Activated CD4-positive, alpha-beta memory T cell treated with anti-CD3 and anti-CD28 coated beads for 36 hours (primary cell): ENCODE measurements around the gene IGFBP5. TPM values are rescaled to one million over a fixed set of nuclear protein-coding genes. Genes with fewer than 3 reads are reported as not detected.

Source experiments
- CTCF ChIA-PET: fragments of 350-600 bp; sonication (Branson Sonifier 250); formaldehyde crosslinking; loops from one replicate; lab custom pipeline; 2021; ENCODE audit warnings: antibody characterized with exemption, inconsistent platforms; lab: Charles Lee
- POLR2A ChIA-PET: fragments of 350-600 bp; sonication (Branson Sonifier 250); formaldehyde crosslinking; loops from one replicate; lab custom pipeline; 2021; ENCODE audit warnings: antibody characterized with exemption; lab: Charles Lee
- DNase-seq: peaks from one replicate; pipeline ENCODE4 v3.0.0-alpha.2; 2020
- H3K27ac Mint-ChIP-seq: one replicate; pipeline ENCODE4 v1.8.0; 2021; ENCODE audit warnings: mixed read lengths
- H3K27me3 Mint-ChIP-seq: one replicate; pipeline ENCODE4 v1.8.0; 2021; ENCODE audit warnings: mixed read lengths
- H3K36me3 Mint-ChIP-seq: one replicate; pipeline ENCODE4 v1.8.0; 2021; ENCODE audit warnings: mixed read lengths
- H3K4me1 Mint-ChIP-seq: one replicate; pipeline ENCODE4 v1.8.0; 2021; ENCODE audit warnings: low read depth, mixed read lengths
- H3K4me3 Mint-ChIP-seq: one replicate; pipeline ENCODE4 v1.8.0; 2021; ENCODE audit warnings: mild to moderate bottlenecking, mixed read lengths
- H3K9me3 Mint-ChIP-seq: one replicate; pipeline ENCODE4 v1.8.0; 2021; ENCODE audit warnings: mixed read lengths
- intact Hi-C: fragments of 100-400 bp; cut with micrococcal nuclease; formaldehyde crosslinking; loops from one replicate; pipeline ENCODE4 v1.15.1; 2023
- total RNA-seq, 2 experiments: library from RNA; stranded (reverse); gene quantifications; one replicate each; pipeline ENCODE4 v1.2.3, GENCODE V29; 2021

Gene IGFBP5
- total RNA-seq, 2 experiments from 2014 or later = not detected

DNA sequence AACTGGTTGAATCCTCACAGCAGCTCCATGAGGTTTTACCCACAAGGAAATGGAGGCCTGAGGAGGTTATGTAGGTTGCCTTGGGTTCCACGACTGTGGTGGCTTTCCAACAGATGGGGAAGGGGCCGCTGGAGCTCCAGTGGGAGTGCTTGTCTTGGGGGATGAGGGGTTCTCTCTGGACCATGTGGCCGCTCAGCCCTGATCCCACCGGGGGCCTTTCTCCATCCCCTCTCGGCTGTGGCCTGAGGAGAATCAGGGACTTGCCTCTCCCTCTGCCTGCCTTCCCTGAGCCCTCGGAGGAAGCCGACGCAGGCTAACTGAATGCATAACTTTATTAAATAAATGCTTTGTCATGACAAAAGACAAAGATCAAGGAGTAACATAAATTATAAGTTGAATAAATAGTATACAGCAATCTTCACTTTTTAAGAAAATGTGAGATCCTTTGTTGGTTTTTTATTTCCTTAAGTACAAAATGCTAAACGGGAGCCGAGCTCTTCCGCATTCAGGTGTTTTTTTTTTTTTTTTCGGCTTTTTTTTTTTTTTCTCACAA, 23.5 kb downstream of the IGFBP5 start:
- CTCF ChIA-PET = interaction anchor here (1.4 kb wide), 1 partner anchor 146 kb away, joined by 3 read pairs; no protein-coding TSS in a partner anchor
- H3K36me3 Mint-ChIP-seq = no peaks in the 10 kb centered on the region
- H3K4me1 Mint-ChIP-seq = no peaks in the 10 kb centered on the region
- no peaks in the 10 kb centered on the region for H3K9me3 Mint-ChIP-seq
- DNase-seq = no peak
- intact Hi-C loops = no loop called here
- H3K27me3 Mint-ChIP-seq = peaks cover 3% of the 10 kb centered on the region
- no peak overlapping the region for H3K4me3 Mint-ChIP-seq
- POLR2A ChIA-PET = no interaction called here
- H3K27ac Mint-ChIP-seq = no peak overlapping the region

DNA sequence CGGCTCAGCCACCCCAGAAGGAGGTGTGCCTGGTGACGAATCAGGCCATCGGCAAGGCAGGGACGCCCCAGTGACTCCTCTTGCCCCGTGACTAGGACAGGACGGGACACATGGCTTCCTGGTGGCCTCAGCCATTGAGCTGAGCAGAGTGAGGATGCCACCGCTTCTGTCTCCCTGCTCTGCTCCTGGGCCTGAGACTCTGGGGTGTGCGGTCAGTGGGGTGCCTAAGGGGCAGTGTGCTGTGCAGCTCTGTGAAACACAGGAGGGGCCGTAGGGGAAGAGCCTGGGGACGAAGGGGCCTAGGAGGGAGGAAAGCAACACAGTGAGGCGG, 24.3 kb downstream of the IGFBP5 start:
- ChIA-PET POLR2A (no interaction called here), CTCF (interaction anchor here (1.4 kb wide), 1 partner anchor 145 kb away, joined by 3 read pairs; no protein-coding TSS in a partner anchor)

DNA sequence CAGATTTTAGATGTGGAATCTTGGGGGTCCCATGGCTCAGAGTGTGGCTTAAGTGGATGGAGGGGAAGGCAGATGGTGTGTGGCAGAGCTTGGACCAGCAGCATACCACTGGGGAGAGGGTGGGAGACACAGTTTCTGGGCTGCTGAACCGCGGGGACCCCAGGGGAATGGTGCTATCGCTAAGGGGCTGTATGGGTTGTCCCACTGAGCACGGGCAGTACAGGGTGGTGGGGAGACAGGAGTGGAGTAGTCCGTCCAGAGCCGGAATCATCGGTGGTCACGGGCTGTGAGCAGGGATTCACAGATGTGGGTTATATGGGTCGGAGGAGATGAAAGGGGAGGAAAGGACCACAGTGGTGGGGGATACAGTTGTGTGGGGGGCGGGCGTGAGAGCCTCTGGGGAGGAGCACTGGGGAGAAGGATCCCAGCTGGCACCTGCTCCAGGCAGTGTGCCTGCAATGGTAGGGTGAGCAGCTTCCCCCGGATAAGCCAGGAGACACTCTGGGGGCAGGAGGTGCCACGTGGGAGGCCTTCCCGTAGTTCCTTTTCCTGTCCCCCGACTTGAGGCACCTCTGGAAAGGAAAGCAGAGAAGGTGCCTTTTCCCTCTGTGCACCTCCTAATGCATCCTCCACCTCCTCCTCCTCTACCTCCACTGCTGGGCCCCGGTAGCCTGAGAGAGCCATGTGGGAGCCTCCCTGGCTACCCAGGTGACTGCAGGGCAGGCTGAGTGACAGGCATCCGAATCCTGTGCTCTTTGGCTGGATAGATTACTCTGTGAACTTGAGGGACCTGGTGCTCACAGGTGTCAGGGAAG, 24.9 kb downstream of the IGFBP5 start:
- CTCF ChIA-PET = interaction anchor here (1.4 to 8.8 kb wide), 2 partner anchors 145 to 152 kb away, joined by 3 to 171 read pairs; no protein-coding TSS in a partner anchor

More for the DNA sequence above, 24.3 kb downstream of the IGFBP5 start:
- no peaks in the 10 kb centered on the region for H3K9me3 Mint-ChIP-seq
- H3K4me1 Mint-ChIP-seq = no peaks in the 10 kb centered on the region
- H3K36me3 Mint-ChIP-seq = no peaks in the 10 kb centered on the region
- no peak for DNase-seq
- peaks cover 3% of the 10 kb centered on the region for H3K27me3 Mint-ChIP-seq
- H3K27ac Mint-ChIP-seq = no peak overlapping the region
- H3K4me3 Mint-ChIP-seq = no peak overlapping the region
- intact Hi-C loops = no loop called here

DNA sequence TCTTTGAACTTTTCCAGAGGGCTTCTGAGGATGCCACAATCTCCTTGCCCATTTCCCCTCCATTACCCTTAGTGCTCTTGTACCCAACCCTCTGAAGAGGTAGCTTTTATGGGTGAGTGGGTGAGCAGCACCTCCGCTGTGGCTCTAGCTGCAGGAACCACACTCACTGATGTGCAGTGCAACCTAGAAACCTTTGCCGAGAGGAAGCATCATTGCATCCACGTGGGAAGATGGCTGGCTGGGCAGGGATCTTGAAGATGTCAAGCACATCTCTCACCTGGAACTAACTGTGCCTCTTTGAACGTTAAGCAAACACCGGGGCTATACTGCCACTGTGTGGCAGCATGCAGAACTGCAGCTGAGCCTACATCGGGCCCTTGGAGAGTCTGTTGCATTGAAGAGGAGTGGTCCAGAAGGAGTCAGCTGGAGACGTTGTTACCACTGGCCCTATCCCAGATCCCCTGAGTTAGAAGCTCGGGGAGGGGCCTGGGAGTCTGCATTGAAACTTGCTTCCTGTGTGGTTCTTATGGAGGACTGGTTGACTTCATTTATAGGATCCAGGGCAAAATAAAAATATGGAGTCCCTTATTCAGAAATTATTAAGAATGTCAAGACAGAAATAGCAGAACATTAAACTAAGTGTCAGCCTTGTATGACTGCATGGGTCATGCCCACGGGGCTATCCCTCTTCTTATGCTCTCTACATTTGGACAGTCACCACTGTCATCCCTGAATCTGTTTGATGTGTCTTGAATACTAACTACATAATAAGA, 28.7 kb downstream of the IGFBP5 start:
- no peak overlapping the region for H3K27ac Mint-ChIP-seq
- intact Hi-C loops = loop anchor here (1.0 to 10.0 kb wide), 7 partner anchors 147 to 716 kb away; partner anchors contain the start of gene SMARCAL1
- POLR2A ChIA-PET = no interaction called here

More for the DNA sequence above, 24.9 kb downstream of the IGFBP5 start:
- DNase-seq = no peak
- intact Hi-C loops = no loop called here
- peaks cover 3% of the 10 kb centered on the region for H3K27me3 Mint-ChIP-seq
- POLR2A ChIA-PET = no interaction called here
- H3K36me3 Mint-ChIP-seq = no peaks in the 10 kb centered on the region
- H3K27ac Mint-ChIP-seq = no peak overlapping the region
- no peak overlapping the region for H3K4me3 Mint-ChIP-seq
- H3K4me1 Mint-ChIP-seq = no peaks in the 10 kb centered on the region
- H3K9me3 Mint-ChIP-seq = no peaks in the 10 kb centered on the region

DNA sequence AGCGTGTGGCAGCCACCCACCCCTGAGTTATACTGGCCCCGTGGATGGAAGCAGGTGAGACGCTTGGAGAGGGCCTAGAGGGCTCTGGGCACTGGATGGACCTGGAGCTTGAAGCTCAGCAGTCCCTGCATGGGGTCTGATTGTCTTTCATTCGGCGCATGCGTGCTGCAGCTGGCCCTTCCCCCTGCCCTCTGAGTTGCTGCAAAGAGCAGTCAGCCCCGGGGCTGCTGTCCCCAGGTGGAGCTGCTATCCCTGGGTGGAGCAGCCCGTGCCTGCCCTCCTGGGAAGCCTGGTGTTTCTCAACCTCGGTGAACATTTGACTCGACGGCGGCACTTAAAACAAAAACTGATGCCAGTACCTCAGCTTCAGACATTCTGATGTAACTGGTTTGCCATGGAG, 29.6 kb downstream of the IGFBP5 start:
- DNase-seq = no peak
- CTCF ChIA-PET = interaction anchor here (0.6 to 8.8 kb wide), 14 partner anchors 9 to 633 kb away, joined by 3 to 171 read pairs (median 6); no protein-coding TSS in a partner anchor

More for the DNA sequence above, 28.7 kb downstream of the IGFBP5 start:
- H3K4me1 Mint-ChIP-seq = no peaks in the 10 kb centered on the region
- H3K4me3 Mint-ChIP-seq = no peak overlapping the region
- H3K9me3 Mint-ChIP-seq = no peaks in the 10 kb centered on the region
- peak; percentile 79 for DNase-seq
- CTCF ChIA-PET = interaction anchor here (0.6 to 8.8 kb wide), 23 partner anchors 8 to 845 kb away, joined by 3 to 171 read pairs (median 4); no protein-coding TSS in a partner anchor
- peaks cover 3% of the 10 kb centered on the region for H3K27me3 Mint-ChIP-seq
- H3K36me3 Mint-ChIP-seq = no peaks in the 10 kb centered on the region

DNA sequence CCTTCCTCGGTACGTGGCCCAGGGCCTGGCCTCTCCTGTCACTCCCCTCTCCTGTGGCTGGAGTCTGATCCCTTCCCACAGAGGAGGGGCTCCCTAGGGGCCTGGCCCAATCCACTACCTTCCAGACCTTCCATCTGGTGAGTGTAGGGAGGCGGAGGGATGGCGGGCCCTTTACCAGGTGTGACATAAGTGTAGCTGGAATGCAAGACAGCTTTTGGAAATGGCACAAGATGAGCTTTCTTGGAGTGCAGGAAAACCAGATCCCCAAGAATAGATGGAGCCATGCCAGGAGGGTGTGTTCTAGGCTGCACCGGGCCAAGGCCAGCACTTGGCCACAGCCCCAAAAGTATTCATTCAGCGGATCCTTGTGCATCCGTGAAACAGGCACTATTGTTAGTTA, 30.1 kb downstream of the IGFBP5 start:
- H3K9me3 Mint-ChIP-seq = no peaks in the 10 kb centered on the region
- H3K27ac Mint-ChIP-seq = no peak overlapping the region
- POLR2A ChIA-PET = no interaction called here
- no peak for DNase-seq
- H3K36me3 Mint-ChIP-seq = no peaks in the 10 kb centered on the region
- intact Hi-C loops = loop anchor here (5.0 to 10.0 kb wide), 4 partner anchors 253 to 550 kb away; partner anchors contain the start of gene SMARCAL1
- no peak overlapping the region for H3K4me3 Mint-ChIP-seq
- CTCF ChIA-PET = interaction anchor here (0.6 to 8.8 kb wide), 7 partner anchors 12 to 555 kb away, joined by 3 to 171 read pairs (median 8); no protein-coding TSS in a partner anchor
- peaks cover 3% of the 10 kb centered on the region for H3K27me3 Mint-ChIP-seq
- no peaks in the 10 kb centered on the region for H3K4me1 Mint-ChIP-seq

More for the DNA sequence above, 29.6 kb downstream of the IGFBP5 start:
- intact Hi-C loops = loop anchor here (1.0 to 10.0 kb wide), 7 partner anchors 146 to 715 kb away; partner anchors contain the start of gene SMARCAL1
- no peaks in the 10 kb centered on the region for H3K9me3 Mint-ChIP-seq
- H3K27me3 Mint-ChIP-seq = peaks cover 3% of the 10 kb centered on the region
- no peaks in the 10 kb centered on the region for H3K36me3 Mint-ChIP-seq
- no peak overlapping the region for H3K27ac Mint-ChIP-seq
- no peak overlapping the region for H3K4me3 Mint-ChIP-seq
- POLR2A ChIA-PET = no interaction called here
- no peaks in the 10 kb centered on the region for H3K4me1 Mint-ChIP-seq

DNA sequence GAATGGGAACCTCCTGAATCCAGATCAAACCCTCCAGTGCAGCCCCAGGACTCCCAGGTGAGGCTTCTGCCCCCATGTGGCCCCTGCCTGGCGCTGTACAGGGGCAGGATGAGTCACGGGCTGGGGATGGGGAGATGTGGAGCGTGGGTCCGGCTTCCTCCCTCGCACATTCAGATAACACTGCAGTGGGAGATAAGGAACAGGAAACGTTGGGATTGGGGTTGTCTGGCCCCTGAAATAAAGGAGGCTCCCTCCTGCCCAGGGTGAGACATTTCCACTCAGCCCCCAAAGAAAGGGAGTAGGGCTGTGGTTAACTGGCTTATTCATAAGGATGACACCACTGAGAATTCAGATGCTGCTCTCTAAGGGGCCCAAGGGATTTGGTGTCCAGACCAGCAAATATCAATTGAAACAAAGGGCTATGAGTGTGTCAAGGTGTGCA, 30.7 kb downstream of the IGFBP5 start:
- H3K4me1 Mint-ChIP-seq = no peaks in the 10 kb centered on the region
- no peak overlapping the region for H3K4me3 Mint-ChIP-seq
- H3K27me3 Mint-ChIP-seq = peaks cover 3% of the 10 kb centered on the region
- POLR2A ChIA-PET = no interaction called here
- H3K9me3 Mint-ChIP-seq = no peaks in the 10 kb centered on the region
- no peak overlapping the region for H3K27ac Mint-ChIP-seq
- DNase-seq = no peak
- no peaks in the 10 kb centered on the region for H3K36me3 Mint-ChIP-seq
- CTCF ChIA-PET = interaction anchor here (1.5 to 8.8 kb wide), 3 partner anchors 13 to 443 kb away, joined by 4 to 171 read pairs (median 11); no protein-coding TSS in a partner anchor
- intact Hi-C loops = loop anchor here (5.0 to 10.0 kb wide), 4 partner anchors 252 to 550 kb away; partner anchors contain the start of gene SMARCAL1

DNA sequence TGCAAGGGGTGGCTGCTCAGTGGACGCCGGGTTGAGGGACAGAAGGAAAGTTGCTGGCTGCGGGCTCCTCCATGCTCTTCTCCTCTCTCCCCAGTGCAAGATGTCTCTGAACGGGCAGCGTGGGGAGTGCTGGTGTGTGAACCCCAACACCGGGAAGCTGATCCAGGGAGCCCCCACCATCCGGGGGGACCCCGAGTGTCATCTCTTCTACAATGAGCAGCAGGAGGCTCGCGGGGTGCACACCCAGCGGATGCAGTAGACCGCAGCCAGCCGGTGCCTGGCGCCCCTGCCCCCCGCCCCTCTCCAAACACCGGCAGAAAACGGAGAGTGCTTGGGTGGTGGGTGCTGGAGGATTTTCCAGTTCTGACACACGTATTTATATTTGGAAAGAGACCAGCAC, 31.5 kb downstream of the IGFBP5 start:
- H3K27ac Mint-ChIP-seq = no peak overlapping the region
- no peaks in the 10 kb centered on the region for H3K36me3 Mint-ChIP-seq
- no peak overlapping the region for H3K4me3 Mint-ChIP-seq
- DNase-seq = no peak
- H3K9me3 Mint-ChIP-seq = no peaks in the 10 kb centered on the region
- intact Hi-C loops = loop anchor here (10.0 kb wide), 2 partner anchors 489 to 549 kb away; no protein-coding TSS in a partner anchor
- ChIA-PET POLR2A (no interaction called here), CTCF (interaction anchor here (1.2 to 8.8 kb wide), 3 partner anchors 13 to 145 kb away, joined by 3 to 171 read pairs (median 4); no protein-coding TSS in a partner anchor)
- H3K4me1 Mint-ChIP-seq = no peaks in the 10 kb centered on the region
- H3K27me3 Mint-ChIP-seq = peaks cover 3% of the 10 kb centered on the region

DNA sequence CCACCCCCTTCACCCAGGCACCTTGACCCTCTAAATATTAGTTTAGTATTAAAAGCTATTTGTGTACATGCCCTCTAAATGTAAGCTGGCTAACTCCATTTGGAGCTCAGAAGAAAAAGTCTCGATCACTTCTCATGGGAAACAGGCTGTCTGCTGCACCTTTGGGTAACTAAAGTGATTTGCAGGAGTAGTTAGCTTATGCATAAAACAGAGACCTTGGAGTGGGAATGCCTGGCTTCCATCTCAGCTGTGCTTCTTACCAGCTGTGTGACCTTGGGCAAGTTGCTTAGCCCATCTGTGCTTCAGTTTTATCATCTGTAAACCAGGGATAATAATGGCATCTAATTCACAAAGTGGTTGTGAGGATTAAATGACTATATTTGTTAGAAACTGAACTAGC, 32.2 kb downstream of the IGFBP5 start:
- H3K36me3 Mint-ChIP-seq = no peaks in the 10 kb centered on the region
- POLR2A ChIA-PET = no interaction called here
- CTCF ChIA-PET = interaction anchor here (1.2 to 8.8 kb wide), 3 partner anchors 12 to 145 kb away, joined by 3 to 171 read pairs (median 4); no protein-coding TSS in a partner anchor
- DNase-seq = no peak
- no peak overlapping the region for H3K4me3 Mint-ChIP-seq
- H3K4me1 Mint-ChIP-seq = no peaks in the 10 kb centered on the region
- no peaks in the 10 kb centered on the region for H3K9me3 Mint-ChIP-seq
- intact Hi-C loops = loop anchor here (10.0 kb wide), 2 partner anchors 488 to 548 kb away; no protein-coding TSS in a partner anchor
- H3K27ac Mint-ChIP-seq = no peak overlapping the region
- H3K27me3 Mint-ChIP-seq = no peaks in the 10 kb centered on the region

DNA sequence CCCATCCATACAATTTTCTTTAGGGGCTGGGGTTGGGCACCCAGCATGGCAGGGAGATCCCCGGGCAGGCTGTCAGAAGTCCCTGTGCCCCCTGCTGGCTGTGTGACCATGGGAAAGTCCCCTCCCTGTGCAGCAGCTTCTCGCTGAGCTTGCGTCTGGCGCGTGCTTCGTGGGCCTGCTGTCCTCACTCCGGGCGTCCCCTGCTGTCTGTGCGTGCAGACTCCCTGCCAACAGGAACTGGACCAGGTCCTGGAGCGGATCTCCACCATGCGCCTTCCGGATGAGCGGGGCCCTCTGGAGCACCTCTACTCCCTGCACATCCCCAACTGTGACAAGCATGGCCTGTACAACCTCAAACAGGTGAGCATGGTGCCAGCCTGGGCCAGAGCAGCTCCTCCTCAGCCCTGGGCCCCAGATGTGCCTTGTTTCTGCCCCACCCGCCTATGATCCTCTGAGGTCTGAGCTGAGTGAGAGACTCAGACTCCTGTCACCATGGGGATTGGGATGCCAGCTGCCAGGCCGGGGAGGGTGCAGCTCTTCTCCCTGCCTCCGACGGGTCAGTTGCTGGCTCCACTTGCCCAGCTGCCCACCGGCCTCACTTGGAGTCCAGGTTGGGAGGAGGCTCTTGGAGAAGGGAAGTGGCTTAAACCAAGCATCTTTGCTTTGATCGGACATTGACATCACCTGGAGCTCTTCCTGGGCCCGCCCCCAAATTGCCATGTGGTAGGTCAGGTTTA, 33.5 kb downstream of the IGFBP5 start:
- intact Hi-C loops = loop anchor here (10.0 kb wide), 2 partner anchors 487 to 547 kb away; no protein-coding TSS in a partner anchor
- no peaks in the 10 kb centered on the region for H3K4me1 Mint-ChIP-seq
- ChIA-PET POLR2A (no interaction called here), CTCF (interaction anchor here (8.8 kb wide), 1 partner anchor 143 kb away, joined by 171 read pairs; no protein-coding TSS in a partner anchor)
- no peaks in the 10 kb centered on the region for H3K27me3 Mint-ChIP-seq
- no peak overlapping the region for H3K4me3 Mint-ChIP-seq
- peak; percentile 14 for DNase-seq
- H3K27ac Mint-ChIP-seq = no peak overlapping the region
- H3K9me3 Mint-ChIP-seq = no peaks in the 10 kb centered on the region
- H3K36me3 Mint-ChIP-seq = no peaks in the 10 kb centered on the region
